Measurements from ENCODE around the gene ANKRD33B. TPM values are rescaled to one million over a fixed set of nuclear protein-coding genes. Genes with fewer than 3 reads are reported as not detected.

ANKRD33B gene
- total and polyA plus RNA-seq, 2 of the 8 experiments (the other 6 are each of a cell fraction or from before 2014, with no cell fraction given), result 6.9 to 20.6 TPM

DNA sequence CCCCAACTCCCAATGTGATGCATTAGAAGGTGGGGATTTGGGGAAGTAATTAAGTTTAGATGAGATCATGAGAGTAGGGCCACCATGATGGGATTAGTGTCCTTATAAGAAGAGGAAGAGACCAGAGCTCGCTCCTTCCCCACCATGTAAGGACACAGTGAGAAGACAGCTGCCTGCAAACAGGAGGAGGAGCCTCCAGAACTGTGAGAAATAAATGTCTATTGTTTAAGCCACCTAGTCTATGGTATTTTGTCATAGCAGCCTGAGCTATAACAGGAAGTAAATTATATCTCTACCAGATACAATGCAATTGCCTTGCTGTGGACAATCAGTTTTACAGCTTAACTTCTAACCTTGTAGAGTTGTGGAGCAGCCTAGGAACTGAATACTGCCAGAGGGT is 58.0 kb downstream of the ANKRD33B start (continued):
- TF ChIP-seq, protein P1, sequence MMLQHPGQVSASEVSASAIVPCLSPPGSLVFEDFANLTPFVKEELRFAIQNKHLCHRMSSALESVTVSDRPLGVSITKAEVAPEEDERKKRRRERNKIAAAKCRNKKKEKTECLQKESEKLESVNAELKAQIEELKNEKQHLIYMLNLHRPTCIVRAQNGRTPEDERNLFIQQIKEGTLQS (IDR thresholded peaks at IDR 0.05; ENCODE audit: insufficient read depth, low read depth, low read length), result no peak
- TF ChIP-seq JUN (IDR thresholded peaks at IDR 0.05; ENCODE audit: low read depth, low read length) (no peak), POLR2AphosphoS5 (IDR thresholded peaks at IDR 0.05; ENCODE audit: low read depth, low read length) (no peak)
